AG20443 (cell line): ENCODE results near the gene CRMP1.

Experiments used
- DNase-seq: peaks from one replicate; pipeline ENCODE4 v3.0.0; 2012; ENCODE audit warnings: low spot score, mixed read lengths

Gene CRMP1

DNA sequence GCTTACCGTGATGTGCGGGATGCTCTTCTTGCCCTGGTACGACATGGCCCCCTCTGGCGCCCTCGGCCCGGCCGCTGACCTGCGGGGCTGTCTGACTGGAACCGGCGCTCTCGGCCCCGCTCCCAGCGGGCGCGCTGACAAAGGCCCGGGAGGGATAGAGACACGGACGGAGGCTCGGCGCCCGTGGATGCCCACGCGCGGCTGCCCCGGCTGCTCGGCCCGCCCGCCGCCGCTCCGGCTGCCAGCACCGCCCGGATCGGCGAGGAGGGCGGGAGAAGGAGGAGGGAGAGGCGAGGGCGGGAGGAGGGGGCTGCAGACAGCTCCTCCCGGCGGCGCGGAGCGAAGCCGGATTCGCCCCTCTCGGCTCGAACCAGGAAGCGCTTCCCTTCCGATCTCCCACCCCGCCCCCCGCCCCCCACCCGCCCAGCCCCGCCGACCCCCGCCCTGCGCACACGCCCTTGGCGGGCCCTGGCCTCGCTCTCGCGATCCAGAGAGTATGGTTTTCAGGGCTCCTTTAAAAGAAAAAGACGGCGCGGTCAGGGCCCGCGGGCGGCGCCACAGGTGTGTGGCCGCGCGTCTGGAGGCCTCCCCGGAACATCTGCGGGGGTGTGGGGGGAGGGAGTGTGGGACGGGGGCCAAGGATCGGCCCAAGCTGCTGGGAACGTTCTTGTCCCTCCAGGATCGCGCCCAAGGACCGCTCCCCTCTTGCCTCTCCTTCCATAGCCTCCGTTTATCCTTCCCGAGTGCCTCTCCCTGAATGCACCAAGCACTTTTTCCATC, 4.5 kb downstream of the CRMP1 start:
- no peak for DNase-seq

- no peak for DNase-seq
Observed at GRCh38 chr4:5887361-5888221, 5.3 kb downstream of the CRMP1 start.

GRCh38 chr4:5887011-5887360, 5.9 kb downstream of the CRMP1 start:
- no peak for DNase-seq

- no peak for DNase-seq
Observed at GRCh38 chr4:5885733-5886132, 7.2 kb downstream of the CRMP1 start.

GRCh38 chr4:5884796-5885195, 8.1 kb downstream of the CRMP1 start:
- no peak for DNase-seq

- DNase-seq: no peak
Observed at GRCh38 chr4:5883916-5884315, 9.0 kb downstream of the CRMP1 start.

DNA sequence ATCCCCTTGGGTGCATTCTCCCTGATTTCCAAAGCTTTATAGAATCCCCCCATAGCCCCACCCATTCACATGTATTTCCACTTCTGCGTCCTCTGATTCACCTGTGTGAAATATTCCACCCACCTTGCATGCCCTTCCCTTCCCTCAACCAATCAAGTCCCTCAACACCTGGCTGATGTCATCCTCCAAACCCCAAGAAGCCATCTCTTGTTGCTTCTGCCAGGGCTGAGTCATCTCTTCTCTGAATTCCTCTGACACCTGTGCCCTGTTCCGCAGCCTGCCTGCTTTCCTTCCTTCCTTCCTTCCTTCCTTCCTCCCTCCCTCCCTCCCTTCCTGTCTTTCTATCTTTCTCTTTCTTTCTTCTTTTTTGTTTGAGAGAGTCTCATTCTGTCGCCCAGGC, 9.9 kb downstream of the CRMP1 start:
- no peak for DNase-seq

DNA sequence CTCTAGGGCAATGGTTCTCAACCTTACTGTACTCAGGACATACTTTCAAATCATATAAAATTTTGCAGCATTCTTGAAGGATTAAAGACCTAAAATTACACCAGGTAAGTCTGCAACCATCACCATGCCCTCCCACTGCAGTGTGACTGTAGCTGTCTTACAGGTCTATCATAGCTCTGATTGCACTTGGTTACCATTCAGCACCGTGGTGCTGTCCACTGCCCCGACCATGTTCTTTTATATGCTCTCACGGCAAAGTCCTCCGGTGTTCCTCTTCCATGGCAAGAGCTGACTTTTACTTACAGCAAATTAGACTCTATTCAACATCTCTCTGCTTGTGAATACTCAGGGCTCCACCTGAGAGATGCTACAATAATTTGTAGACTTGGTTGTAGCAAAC, 11.5 kb downstream of the CRMP1 start:
- no peak for DNase-seq

DNA sequence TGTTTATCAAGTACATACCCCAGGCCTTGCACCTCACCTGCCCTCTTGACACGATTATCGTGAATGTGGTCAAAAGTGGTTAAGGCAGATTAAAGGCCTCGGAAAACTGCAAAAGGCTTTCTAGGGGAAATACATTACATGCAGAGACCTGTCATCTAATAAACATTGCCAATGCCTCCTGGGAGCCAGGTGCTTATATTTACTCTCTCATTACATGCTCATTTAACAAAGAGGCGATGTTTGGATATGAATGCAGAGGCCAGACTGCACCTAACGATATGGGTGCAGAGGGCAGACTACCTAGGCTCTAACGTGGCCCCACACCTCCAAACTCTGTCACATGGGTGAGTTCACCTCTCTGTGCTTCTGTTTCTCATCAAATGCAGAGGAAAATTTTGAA, 14.5 kb downstream of the CRMP1 start:
- no peak for DNase-seq

DNA sequence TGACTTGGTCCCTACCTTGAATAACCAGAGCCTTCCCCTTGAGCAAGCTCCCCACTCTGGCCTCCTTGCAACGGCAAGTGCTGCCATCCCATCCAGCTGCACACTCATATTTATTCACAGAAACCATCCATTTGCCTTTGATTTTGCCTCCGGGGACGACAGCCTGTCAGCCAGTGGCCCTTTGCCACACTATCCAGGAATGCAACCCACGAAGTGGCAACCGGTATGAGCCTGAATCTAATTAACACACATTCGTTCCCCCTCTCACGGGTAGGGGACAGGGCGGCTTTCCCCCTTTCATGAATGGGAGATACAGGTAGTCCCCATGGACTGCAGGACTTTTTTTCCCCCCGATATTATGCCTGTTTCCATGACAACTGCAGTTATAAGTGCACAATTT, 15.5 kb downstream of the CRMP1 start:
- DNase-seq: no peak

DNA sequence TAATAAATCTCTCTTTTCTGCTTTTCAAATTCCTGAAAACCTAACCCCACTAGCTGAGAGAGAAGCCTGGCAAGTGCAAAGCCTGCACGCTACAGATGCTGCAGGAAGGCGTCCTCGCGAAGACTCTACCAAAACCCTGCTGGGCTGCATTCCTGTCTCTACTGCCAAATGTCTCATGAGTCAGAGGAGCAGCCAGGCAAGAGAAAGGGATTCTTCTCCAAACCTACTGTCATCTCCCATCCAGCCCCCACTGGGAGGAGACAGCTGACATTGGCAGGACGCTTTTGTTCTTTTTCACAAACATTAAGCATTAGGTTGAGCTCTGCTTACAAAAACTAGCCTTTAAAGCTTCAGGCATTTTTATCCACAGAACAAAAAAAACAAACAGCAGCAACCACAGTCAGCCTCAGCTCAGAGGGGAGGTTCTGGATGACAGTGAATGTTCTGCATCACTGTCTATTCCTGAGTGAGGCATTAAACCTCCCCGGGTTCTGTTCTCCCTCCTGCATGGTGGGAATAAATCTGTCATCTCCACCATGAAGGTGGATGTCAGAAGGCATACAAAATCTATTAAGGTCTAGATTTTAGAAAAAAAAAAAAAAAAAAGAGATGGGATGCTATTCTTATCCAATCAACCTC, 18.0 kb downstream of the CRMP1 start:
- peak; percentile 86 for DNase-seq

GRCh38 chr4:5870701-5871100, 22.2 kb downstream of the CRMP1 start:
- no peak for DNase-seq

DNA sequence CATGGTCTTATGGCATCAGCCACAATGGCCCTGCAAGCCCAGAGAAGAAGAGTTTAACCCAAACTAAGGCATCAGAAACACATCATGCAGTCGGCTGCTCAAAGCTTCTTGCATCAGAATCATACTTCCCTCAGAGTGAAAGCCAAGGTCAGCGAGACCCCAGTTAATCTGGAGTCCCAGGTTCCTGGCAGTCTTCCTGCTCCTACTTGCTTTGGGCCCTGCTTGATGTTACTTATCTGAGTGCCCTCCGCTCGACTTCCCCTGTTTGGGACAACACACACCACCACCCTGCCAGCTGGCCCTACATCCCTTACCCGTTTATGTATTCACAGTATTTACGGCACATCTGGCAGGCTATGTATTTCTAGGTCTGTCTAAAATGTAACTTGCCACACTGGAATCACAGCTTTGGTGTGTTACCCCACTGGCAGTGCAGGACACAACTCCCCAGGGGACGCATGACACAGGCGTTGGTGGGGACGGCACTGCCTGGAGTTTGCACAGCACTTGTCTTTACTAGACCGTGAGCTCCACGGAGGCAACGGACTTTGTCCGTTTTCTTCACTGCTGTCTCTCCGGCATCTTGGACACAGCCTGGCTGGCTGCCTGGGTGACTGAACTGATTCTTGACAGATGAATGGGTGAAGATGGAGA, 22.8 kb downstream of the CRMP1 start:
- DNase-seq: no peak

GRCh38 chr4:5867866-5868265, 25.0 kb downstream of the CRMP1 start:
- no peak for DNase-seq

DNA sequence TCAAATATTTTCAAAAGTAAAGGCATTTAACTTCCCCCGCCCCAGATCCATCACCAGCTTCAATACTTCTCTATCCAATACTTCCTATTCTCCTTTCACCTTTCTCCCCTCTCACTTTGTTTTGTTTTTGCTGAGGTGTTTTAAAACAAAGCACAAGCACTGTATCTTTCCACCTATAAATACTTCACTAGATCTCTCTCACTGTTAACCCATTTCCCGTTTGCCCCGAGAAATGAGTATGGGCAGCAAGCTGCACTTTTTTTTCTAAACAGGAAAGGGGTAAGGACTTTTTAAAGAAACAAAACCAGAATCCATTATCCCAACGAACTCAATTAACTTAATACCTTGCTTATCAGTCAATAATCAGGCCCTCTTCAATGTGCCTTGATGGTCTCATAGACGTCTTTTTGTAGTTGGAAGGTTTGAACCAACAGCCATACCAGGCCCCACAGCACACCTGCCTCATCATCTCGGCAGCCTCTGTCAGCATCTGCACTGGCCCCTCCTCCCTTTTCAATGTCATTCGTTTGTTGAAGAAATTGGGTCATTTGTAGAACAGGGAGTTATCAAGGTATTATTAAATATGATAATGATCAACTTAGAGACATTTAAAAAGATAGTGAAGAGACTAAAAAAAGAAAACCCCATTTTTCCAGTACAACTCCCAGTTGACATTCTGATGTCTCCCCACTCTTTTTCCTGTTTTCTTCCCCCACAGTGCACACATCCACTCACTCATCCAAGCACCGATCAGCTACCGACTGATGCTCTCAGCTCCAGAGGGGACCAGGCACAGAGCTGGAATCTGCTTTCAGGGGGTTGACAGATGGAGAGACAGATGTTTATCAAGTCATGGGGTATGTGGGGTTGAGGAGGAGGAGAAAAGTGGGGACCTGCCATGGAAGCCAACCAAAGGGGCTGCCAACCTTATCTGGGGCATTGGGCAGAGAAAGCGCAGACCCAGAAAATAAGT, 25.8 kb downstream of the CRMP1 start:
- no peak for DNase-seq

DNA sequence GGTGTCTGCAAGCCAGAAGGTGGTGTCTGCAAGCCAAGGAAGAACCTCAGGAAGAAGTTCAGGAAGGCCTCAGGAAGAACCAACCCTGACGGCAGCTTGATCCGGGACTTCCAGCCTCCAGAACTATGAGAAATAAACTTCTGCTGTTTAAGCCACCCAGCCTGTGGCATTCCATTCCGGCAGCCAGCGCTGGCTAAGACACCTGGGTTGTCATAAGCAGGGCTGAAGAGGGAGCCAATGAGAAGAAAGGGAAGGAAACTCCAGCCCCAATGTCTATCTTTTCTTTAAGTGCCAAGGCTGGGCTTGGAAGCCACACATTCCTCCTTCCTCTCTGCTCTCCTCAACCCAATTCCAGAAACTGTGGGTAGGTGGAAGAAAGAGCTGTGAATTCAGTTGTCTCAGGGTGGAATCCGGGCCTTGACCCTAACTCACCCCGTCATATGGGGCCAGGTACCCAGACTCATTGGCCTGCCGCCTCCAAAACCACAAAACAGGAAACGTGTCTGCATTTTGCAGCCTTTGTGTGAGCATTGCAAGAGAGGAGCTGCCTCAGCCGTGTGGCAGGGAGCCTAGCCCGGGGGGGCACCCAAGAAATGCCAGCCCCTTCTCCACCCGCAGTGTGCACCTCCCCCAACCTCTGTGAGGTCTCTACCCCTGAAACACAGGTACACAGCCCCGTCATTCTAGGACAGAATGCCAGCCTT, 26.8 kb downstream of the CRMP1 start:
- DNase-seq: no peak

- peak; percentile 67 for DNase-seq
Observed at GRCh38 chr4:5863461-5864113, 29.3 kb downstream of the CRMP1 start.

GRCh38 chr4:5858020-5858769, 34.7 kb downstream of the CRMP1 start:
- DNase-seq: no peak

DNA sequence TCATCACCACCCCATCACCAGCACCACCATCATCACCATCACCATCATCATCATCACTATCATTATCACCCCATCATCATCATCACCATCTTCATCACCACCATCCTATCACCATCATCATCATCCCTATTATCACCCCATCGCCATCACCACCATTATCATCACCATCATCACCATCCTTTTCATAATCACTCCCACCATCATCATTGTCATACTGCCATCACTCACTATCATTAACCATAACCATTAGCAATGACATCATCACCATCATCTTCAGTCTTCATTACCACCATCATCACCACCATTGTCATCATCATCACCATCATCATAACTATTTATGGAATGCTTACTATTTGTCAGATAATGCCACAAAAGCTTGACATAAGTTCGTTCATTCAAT, 35.7 kb downstream of the CRMP1 start:
- no peak for DNase-seq
